IPS-18c (cell line): Measurements from ENCODE around the gene UPF1.

Experiments used
- H3K4me3 ChIP-seq: 2 replicates; pipeline ENCODE4 v1.7.0; 2013; ENCODE audit warnings: low read depth, mild to moderate bottlenecking, low read length, moderate library complexity; ENCODE audit not compliant: insufficient read depth
- H3K9me3 ChIP-seq: one replicate; pipeline ENCODE4 v1.6.1; 2013; ENCODE audit warnings: mild to moderate bottlenecking, low read length, moderate library complexity; ENCODE audit not compliant: control insufficient read depth, insufficient read depth

UPF1 gene

GRCh38 chr19:18848878-18849661 lies 17.3 kb downstream of the UPF1 start:
- Histone ChIP-seq H3K4me3 (no peak overlapping the region), H3K9me3 (peaks cover 2% of the 10 kb centered on the region)

- Histone ChIP-seq H3K4me3 (no peak overlapping the region), H3K9me3 (no peaks in the 10 kb centered on the region)
Observed at GRCh38 chr19:18849838-18850400, 18.2 kb downstream of the UPF1 start.

- Histone ChIP-seq H3K9me3 (no peaks in the 10 kb centered on the region), H3K4me3 (no peak overlapping the region)
Observed at GRCh38 chr19:18850471-18851375, 19.0 kb downstream of the UPF1 start.

- H3K9me3 ChIP-seq = no peaks in the 10 kb centered on the region
- H3K4me3 ChIP-seq = no peak overlapping the region
Observed at GRCh38 chr19:18851673-18852325, 20.0 kb downstream of the UPF1 start.

GRCh38 chr19:18852648-18853047 lies 20.9 kb downstream of the UPF1 start:
- no peak overlapping the region for H3K4me3 ChIP-seq
- H3K9me3 ChIP-seq = no peaks in the 10 kb centered on the region

- H3K4me3 ChIP-seq = no peak overlapping the region
- no peaks in the 10 kb centered on the region for H3K9me3 ChIP-seq
Observed at GRCh38 chr19:18853755-18854427, 22.1 kb downstream of the UPF1 start.

GRCh38 chr19:18854982-18855381 lies 23.2 kb downstream of the UPF1 start:
- Histone ChIP-seq H3K4me3 (no peak overlapping the region), H3K9me3 (no peaks in the 10 kb centered on the region)

GRCh38 chr19:18855647-18856384 lies 24.1 kb downstream of the UPF1 start:
- no peaks in the 10 kb centered on the region for H3K9me3 ChIP-seq

GRCh38 chr19:18856385-18857126 lies 24.8 kb downstream of the UPF1 start:
- Histone ChIP-seq H3K4me3 (no peak overlapping the region), H3K9me3 (no peaks in the 10 kb centered on the region)

More at GRCh38 chr19:18855647-18856384, 24.1 kb downstream of the UPF1 start:
- no peak overlapping the region for H3K4me3 ChIP-seq

GRCh38 chr19:18857223-18857622 lies 25.5 kb downstream of the UPF1 start:
- no peaks in the 10 kb centered on the region for H3K9me3 ChIP-seq

GRCh38 chr19:18858906-18859646 lies 27.3 kb downstream of the UPF1 start:
- no peaks in the 10 kb centered on the region for H3K9me3 ChIP-seq

More at GRCh38 chr19:18857223-18857622, 25.5 kb downstream of the UPF1 start:
- no peak overlapping the region for H3K4me3 ChIP-seq

GRCh38 chr19:18859676-18860301 lies 28.0 kb downstream of the UPF1 start:
- Histone ChIP-seq H3K4me3 (no peak overlapping the region), H3K9me3 (no peaks in the 10 kb centered on the region)

More at GRCh38 chr19:18858906-18859646, 27.3 kb downstream of the UPF1 start:
- no peak overlapping the region for H3K4me3 ChIP-seq

- H3K9me3 ChIP-seq = no peaks in the 10 kb centered on the region
- no peak overlapping the region for H3K4me3 ChIP-seq
Observed at GRCh38 chr19:18860302-18860700, 28.5 kb downstream of the UPF1 start.

- H3K4me3 ChIP-seq = no peak overlapping the region
- no peaks in the 10 kb centered on the region for H3K9me3 ChIP-seq
Observed at GRCh38 chr19:18860725-18861124, 29.0 kb downstream of the UPF1 start.

GRCh38 chr19:18861235-18861634 lies 29.5 kb downstream of the UPF1 start:
- Histone ChIP-seq H3K4me3 (no peak overlapping the region), H3K9me3 (no peaks in the 10 kb centered on the region)
